Right hindlimb (tissue), 1 donor: Measurements from ENCODE around the gene MRAS.

ENCODE experiments used
- DNase-seq: peaks from one replicate; pipeline ENCODE4 v3.0.0-alpha.2; 2018

Gene MRAS

DNA sequence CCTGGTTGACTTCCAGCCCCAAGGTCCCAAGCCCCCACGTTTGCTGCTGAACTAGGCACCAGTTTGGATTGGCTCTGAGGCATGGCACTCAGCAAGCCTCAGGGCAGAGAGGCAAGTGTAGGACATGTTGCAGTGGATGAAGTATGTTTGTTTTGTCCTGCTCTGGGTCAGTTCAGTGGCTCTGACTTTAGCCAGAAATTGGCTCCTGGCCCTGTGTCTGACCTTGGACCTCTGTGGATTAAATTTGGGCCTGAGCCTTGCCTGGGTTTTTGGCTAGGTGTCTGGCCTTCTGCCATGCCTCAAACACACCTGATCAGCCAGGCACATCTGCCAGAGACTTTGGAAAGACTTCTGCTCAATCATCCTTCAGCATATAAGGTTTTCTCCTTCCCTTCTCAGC is 3.6 kb upstream of the MRAS start:
- no peak for DNase-seq

DNA sequence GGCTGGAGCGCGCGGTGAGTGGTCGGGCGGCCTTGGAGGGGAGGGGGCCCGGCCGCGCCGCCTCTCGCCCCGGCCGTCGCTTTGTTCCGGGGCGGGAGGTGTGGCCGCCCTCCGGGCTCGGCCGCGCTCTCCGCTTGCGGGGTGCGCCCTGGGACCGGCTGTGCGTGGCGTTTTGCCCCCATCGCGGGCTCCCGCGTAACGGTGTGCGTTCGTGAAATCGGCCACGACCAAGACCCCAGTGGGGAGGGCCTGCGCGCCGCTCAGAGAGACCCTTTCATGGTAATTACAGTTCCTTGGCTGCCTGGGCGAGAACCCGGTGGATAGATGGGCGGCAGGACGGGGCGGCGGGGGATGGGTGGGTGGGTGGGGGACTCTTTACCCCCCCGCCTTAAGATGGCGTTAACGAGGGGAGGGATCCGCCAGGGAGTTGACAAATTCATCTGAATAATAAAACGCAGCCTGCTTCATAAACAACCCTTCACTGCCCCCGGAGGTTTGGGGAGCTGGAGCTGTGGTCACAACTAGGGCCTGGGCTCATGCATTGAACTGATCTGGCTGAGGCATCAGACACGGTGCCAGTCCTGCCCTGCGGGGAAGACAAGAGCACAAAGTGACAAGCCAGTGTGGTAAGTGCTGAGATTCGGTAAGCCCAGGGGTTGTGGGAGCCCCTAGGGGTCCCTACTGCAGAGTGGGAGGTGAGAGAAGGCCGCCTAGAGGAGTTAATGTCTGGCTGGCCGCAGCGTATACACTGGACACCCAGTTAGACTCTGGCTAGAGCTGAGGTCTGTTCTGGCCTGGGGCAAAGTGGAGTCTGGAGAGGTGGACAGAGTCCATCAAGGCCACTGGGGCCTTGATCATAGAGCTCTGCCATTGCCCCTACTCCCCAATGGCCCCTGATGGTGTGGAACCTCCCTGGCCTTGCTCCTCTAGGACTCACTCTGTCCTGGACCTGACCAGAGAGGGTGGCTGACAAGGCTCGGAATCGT is 668 bp downstream of the MRAS start:
- peak; percentile 37 for DNase-seq

DNA sequence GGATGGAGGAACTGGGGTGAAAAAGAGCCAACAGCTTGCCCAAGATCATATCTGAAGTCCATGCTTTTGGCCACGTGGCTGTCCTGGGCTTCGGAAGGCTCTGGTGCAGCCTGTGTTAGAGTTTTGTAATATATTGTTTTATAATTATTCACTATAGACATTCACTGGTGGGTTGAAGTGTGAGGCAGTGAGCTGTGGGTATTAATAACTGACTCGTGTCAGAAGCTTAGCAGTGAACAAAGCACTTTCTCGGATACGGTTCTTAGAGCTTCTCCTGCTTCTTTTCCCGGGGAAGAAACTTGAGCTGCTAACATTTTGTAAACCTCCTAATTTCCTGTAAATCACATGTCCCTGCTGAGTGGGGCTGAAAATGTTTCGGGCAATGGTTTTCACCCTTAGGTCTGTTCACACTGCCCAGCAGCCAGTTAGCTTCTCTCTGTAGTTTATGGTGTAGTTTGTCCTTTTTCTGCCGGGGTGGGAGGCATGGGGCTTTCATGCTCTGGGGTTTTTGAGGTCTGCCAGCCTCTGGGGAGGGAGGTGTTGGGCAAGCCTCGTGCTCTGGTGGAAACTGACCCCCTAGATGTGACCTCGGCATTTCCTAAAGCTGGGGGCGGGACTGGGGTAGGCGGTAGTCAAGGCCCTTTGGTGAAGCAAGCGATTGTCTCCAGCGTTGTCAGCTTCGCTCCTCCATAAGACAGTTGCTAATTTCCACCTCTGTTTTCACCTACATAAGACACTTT is 1.7 kb downstream of the MRAS start:
- DNase-seq = no peak

- DNase-seq = no peak
These were observed 2.8 kb downstream of the MRAS start for GRCh38 chr3:138351151-138351550.

- no peak for DNase-seq
These were observed 3.7 kb downstream of the MRAS start for GRCh38 chr3:138351916-138352550.

- DNase-seq = no peak
These were observed 6.0 kb downstream of the MRAS start for GRCh38 chr3:138354376-138354775.

- DNase-seq = no peak
These were observed 6.7 kb downstream of the MRAS start for GRCh38 chr3:138355071-138355470.

- DNase-seq = peak; percentile 55
These were observed 8.5 kb downstream of the MRAS start for GRCh38 chr3:138356730-138357405.

DNA sequence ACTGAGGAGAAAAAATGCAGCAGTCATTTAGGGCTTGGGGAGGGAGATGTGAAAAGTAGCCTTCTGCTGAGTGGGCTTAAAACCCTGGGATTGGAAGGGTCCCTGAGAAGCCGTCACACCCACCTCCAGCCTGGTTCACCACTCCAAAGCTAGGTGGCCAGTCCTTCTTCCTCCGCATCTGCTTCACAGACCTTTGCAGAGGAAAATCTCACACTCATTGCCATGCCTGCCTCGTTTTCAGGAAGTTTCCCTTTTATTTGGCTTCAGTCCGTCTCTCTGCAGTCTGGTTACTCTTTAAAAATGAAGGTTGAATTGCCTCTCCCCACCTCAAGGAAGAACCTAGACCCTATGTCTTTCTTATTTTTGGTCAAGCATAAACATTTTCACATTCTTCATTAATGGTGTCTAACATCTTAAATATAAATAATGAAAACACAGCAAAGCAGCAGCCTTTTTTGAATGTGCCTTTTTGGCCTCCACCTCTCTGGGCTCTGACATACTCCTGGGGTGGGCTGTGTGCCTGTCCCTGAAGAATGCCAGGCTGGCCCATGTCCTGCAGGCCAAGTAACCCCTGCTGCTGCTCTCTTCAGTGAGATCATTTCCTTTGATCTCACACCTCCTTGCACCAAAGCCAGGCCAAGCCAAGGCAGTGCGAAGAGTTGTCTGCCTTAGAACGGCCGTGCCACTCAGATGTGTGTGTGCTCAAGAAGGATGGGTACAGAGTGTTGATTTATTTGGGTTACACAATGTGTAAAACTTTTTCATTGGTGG is 11.0 kb downstream of the MRAS start:
- no peak for DNase-seq

DNA sequence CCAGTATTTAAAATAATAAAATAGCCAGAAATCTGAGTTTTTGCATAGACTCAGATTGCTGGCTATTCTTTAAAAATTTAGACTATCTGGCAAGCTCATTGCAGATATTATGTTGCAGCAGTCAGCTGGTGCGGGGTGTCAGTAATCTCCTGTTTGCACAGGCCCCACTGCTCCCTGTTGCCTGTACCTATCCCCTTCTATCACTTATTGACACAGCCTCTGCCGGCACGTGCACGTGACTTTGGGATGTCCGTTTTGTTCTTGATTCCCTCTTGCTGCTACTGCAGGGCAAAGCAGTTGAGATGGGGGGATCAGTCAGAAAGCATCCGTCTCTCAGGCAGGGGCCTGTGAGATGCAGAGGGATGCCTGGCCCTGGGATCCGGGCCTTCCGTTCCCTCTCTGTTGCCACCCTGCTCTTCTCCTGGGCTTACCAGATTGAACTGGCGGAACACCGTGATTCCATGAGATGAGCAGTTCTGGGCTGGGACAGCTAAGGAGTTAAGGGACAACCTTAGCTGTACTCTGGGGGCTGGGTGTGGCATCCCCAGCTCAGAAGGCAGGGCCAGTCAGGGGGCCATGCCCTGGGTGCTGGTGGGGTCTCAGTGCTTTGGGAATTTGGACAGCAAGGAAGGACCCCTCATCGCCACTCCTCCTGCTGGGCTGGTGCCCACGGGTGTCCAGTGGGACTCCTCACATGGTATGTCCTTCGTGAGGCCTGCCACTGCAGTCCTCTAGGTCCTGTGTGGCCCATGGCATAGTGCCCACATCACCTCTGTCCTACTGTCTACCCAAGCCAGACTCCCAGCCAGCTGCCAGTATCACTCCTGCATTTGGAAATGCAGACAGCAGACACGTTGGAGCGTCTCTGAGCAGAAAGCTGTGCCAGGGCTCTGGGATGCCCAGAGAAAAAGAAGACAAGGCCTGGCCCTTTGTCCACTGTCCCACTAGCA is 11.8 kb downstream of the MRAS start:
- no peak for DNase-seq

DNA sequence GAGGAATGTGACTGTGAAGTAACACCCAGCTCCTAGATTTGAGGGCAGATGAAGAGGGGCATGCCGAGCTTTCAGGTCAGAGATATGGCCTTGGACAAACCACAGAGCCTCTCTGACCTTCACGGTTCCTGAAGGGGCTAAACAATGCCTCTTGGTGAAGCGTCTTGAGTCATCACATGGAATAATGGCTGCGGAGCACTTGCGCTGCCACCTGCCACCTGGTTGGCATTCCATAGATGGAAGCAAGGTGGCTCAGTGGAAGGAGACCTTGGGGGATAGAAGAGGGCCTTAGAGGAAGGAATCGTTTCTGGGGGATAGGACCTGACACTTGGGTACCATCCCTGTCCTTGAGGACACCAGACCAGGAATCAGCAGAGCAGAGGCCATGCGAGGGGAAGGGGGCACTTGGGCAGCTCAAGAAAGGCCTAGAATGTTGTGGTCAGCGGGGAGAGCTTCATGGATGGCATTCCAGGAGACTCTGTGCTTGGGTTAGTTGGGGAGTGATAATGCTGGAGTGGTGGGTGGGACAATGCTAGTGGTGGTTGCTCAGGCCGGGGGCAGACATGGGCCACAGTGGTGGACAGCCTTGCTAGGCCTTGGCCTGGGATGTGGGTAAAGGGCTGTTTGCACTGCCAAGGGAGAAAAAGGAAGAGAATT is 12.6 kb downstream of the MRAS start:
- DNase-seq = no peak

- DNase-seq = no peak
These were observed 13.2 kb downstream of the MRAS start for GRCh38 chr3:138361561-138361971.

GRCh38 chr3:138362538-138362937 is 14.2 kb downstream of the MRAS start:
- no peak for DNase-seq

DNA sequence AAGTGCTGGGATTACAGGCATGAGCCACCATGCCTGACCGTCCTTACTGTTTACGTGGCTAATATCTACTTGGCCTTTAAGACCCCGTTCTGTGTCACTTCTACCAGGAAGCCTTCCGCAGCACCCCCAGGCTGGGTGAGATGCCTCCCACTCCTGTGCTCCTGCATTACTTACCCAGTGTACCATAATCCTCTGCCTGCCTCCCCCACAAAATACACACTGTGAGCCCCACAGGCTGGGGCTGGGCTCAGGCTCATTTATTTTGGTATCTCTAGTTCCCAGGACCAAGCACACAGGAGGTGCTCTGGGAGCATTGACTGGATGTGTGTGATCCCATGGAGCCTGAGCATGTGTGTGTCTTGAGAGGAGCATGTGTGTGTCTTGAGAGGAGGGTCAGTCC is 14.9 kb downstream of the MRAS start:
- no peak for DNase-seq

DNA sequence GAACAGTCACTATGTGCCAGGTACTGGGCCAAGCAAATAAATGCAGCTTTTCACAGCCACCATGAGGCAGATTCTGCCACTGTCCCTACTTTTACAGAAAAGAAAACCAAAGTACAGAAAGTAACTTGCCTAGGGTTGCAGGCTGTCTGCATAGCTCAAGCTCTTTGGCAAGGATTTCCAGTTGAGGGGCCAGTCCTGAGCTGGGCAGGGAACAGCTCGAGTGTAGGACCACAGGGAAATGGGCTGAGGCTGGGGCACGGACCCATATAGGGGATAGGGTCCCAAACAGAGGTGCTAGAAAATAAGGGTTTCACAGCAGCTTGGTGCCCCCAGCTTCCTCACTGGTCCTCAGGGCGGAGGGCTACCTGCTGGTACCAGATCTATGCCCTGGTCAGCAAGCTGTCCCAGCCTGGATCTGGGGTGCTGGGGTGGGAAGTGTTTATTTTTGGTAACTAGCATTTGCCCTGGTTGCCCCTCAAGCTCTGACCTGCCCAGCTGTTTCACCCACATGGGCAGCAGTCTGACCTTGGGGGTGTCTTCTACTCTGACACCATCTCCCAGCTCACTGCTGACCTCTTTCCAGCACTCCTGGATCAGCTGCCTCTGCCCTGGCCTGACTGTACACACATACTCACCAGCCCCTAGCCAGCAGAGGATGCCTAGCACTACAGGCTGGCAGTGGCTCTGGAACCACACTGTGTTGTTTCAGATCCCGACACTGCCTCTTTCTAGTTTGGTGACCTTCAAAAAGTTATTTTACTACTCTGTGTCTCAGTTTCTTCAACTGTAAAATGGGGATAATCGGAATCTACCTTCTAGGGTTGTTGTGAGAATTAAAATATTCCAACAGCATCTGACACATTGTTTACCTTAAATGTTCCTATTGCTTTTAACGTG is 16.2 kb downstream of the MRAS start:
- DNase-seq = no peak

DNA sequence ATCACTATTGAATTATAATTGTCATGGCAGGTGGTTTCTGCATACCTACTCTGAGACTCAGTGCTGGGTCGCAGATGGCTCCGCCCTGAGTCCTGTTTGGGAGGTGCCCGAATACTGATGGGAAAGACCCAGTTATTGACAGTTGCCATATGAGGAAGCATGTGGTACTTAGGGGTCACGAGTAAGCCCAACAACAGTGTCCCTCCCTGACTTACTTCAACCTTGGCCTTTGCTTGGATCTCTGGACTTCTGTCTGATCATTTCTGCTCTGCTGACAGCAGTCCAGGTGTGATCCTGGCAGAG is 16.8 kb downstream of the MRAS start:
- no peak for DNase-seq

- no peak for DNase-seq
These were observed 17.8 kb downstream of the MRAS start for GRCh38 chr3:138366006-138366759.

GRCh38 chr3:138367326-138367850 is 19.0 kb downstream of the MRAS start:
- no peak for DNase-seq
